HepG2 (cell line): ENCODE measurements around the gene AP1AR. TPM values are rescaled to one million over a fixed set of nuclear protein-coding genes. Genes with fewer than 3 reads are reported as not detected.

ENCODE experiments used
- ATAC-seq: fragments of 200-7000 bp; cut with Tn5 transposase; 3 replicates; pipeline ENCODE4 v1.9.1; 2020; ENCODE audit warnings: mild to moderate bottlenecking, moderate library complexity
- BruUV-seq: library from RNA; stranded (reverse); fragments of 400-500 nt; replicated peaks from 2 replicates; lab custom pipeline; 2021; lab: Mats Ljungman, UMichigan
- CTCF ChIA-PET: fragments of 300-600 bp; formaldehyde crosslinking; extraction: SDS; loops from one replicate; lab custom pipeline; 2021; ENCODE audit warnings: low total read pairs, inconsistent platforms, low intra/inter-chr PET ratio; lab: Yijun Ruan, JAX
- POLR2A ChIA-PET: fragments of 350-600 bp; sonication (Branson Sonifier 250); formaldehyde crosslinking; loops from one replicate; lab custom pipeline; 2020; ENCODE audit warnings: antibody characterized with exemption, inconsistent platforms; lab: Yijun Ruan, JAX
- DNase-seq: peaks from one replicate; pipeline ENCODE4 v3.0.0-alpha.2; 2015; ENCODE audit warnings: low spot score
- FAIRE-seq: peaks from 3 replicates; lab custom pipeline; 2011; peaks lifted over from hg19 to GRCh38; lab: Jason Lieb, UNC
- H2AFZ ChIP-seq: one replicate; pipeline ENCODE4 v1.6.1; 2011; ENCODE audit warnings: low read length, inconsistent platforms
- H3K27ac ChIP-seq: fragments of 300-600 bp; 3 replicates; pipeline ENCODE4 v1.8.0; 2011; ENCODE audit warnings: mixed run types, mild to moderate bottlenecking, mixed read lengths, low read length, inconsistent platforms; ENCODE audit not compliant: insufficient read depth; ENCODE audit errors: extremely low read length
- H3K27me3 ChIP-seq, 2 experiments: fragments of 200-600 bp in 1 of 2; 2 replicates in 1 of 2; 3 replicates in 1 of 2; pipeline versions ENCODE4 v1.6.0 to v1.8.0; 2011; ENCODE audit warnings: low read length in 2 of 2, mild to moderate bottlenecking in 2 of 2, moderate library complexity in 2 of 2, inconsistent platforms in 1 of 2; ENCODE audit not compliant: insufficient read depth in 2 of 2, control insufficient read depth in 1 of 2
- H3K36me3 ChIP-seq, 2 experiments: fragments of 200-600 bp in 1 of 2; replicated peaks in 1 of 2; 2 replicates in 1 of 2; 3 replicates in 1 of 2; pipeline versions ENCODE4 v1.5.1 to v1.8.0; 2011; ENCODE audit warnings: low read length in 2 of 2, inconsistent platforms in 1 of 2; ENCODE audit not compliant: insufficient read depth in 2 of 2, control insufficient read depth in 1 of 2
- H3K4me1 ChIP-seq: 2 replicates; pipeline ENCODE4 v1.5.1; 2012; ENCODE audit warnings: low read length, inconsistent platforms; ENCODE audit not compliant: insufficient read depth
- H3K4me2 ChIP-seq: 2 replicates; pipeline ENCODE4 v1.6.0; 2011; ENCODE audit warnings: low read depth, low read length, inconsistent platforms
- H3K4me3 ChIP-seq, 3 experiments: fragments of 200-600 bp in 1 of 3; sonication (generic), shearing (Covaris generic) in 1 of 3; replicated peaks in 1 of 3; 2 replicates each; pipeline ENCODE4 v1.5.1; 2011 to 2016; ENCODE audit warnings: low read length in 3 of 3, inconsistent platforms in 2 of 3, low read depth in 2 of 3, mild to moderate bottlenecking in 2 of 3, control low read depth in 1 of 3, mixed read lengths in 1 of 3; ENCODE audit not compliant: insufficient read depth in 1 of 3
- H3K79me2 ChIP-seq: one replicate; pipeline ENCODE4 v1.6.1; 2011; ENCODE audit warnings: low read length, inconsistent platforms; ENCODE audit not compliant: insufficient read depth
- H3K9ac ChIP-seq: 2 replicates; pipeline ENCODE4 v1.6.0; 2011; ENCODE audit warnings: mild to moderate bottlenecking, low read depth, low read length, inconsistent platforms; ENCODE audit not compliant: insufficient read depth
- H3K9me3 ChIP-seq: 2 replicates; pipeline ENCODE4 v1.5.1; 2012; ENCODE audit warnings: mild to moderate bottlenecking, low read length
- H4K20me1 ChIP-seq: 2 replicates; pipeline ENCODE4 v1.6.0; 2011; ENCODE audit warnings: inconsistent platforms, mild to moderate bottlenecking, low read length, moderate library complexity; ENCODE audit not compliant: insufficient read depth
- AKNA ChIP-seq: sonication (generic); formaldehyde crosslinking; IDR thresholded peaks from 2 replicates; pipeline ENCODE4 v1.4.0; 2020; ENCODE audit warnings: missing genetic modification reagents, borderline replicate concordance
- ATF7-NPFF ChIP-seq: sonication (generic); formaldehyde crosslinking; IDR thresholded peaks from 2 replicates; pipeline ENCODE4 v1.8.1; 2023; ENCODE audit warnings: mild to moderate bottlenecking, low read depth, missing genetic modification reagents, moderate library complexity
- BHLHE40 ChIP-seq: IDR thresholded peaks from 2 replicates; pipeline ENCODE4 v1.6.1; 2011; ENCODE audit warnings: low read length, improper control_type of control experiment
- CBX1 ChIP-seq: IDR thresholded peaks from one replicate; pipeline ENCODE4 v1.6.1; 2016; ENCODE audit warnings: antibody characterized with exemption, low read depth
- EZH2 ChIP-seq: conservative IDR thresholded peaks from 2 replicates; pipeline ENCODE4 v1.6.1; 2012; ENCODE audit warnings: mild to moderate bottlenecking, low read depth, low read length, moderate library complexity
- SP1 ChIP-seq, 2 experiments: fragments of 450-650 bp in 1 of 2; sonication (generic) in 1 of 2; formaldehyde crosslinking in 1 of 2; IDR thresholded peaks; 2 replicates each; pipeline versions ENCODE4 v1.4.0 to v1.6.1; 2016 to 2020; ENCODE audit warnings: missing genetic modification reagents in 1 of 2
- TOE1 ChIP-seq: sonication (generic); formaldehyde crosslinking; IDR thresholded peaks from 2 replicates; pipeline ENCODE4 v1.4.0; 2020; ENCODE audit warnings: mild to moderate bottlenecking, missing genetic modification reagents
- WGBS: methylation state at CpG from one replicate; pipeline ENCODE4 v1.1.6; 2017; ENCODE audit warnings: low lambda C conversion rate; 5-methylcytosine and 5-hydroxymethylcytosine counted together
- in situ Hi-C: cut with HindIII; loops from 2 replicates; pipeline ENCODE4 v1.10.0; 2017; ENCODE audit warnings: low pct_unique_long_range_greater_than_20kb; ENCODE audit not compliant: extremely low pct_ligation_motif_present
- intact Hi-C: fragments of 100-400 bp; cut with micrococcal nuclease; formaldehyde crosslinking; loops from one replicate; pipeline ENCODE4 v1.10.0; 2022; ENCODE audit not compliant: unreplicated experiment
- polyA plus RNA-seq, 8 experiments: library from polyadenylated mRNA; depleted of rRNA in 3 of 8; stranded (reverse) in 7 of 8; unstranded in 1 of 8; fragments of >200 nt; fragmentation: Illumina TruSeq in 4 of 8; extraction: Trizol in 4 of 8; gene quantifications; 2 replicates each; pipeline versions ENCODE4 v1.2.1 to v1.2.3, GENCODE V29; 2011 to 2016; ENCODE audit warnings: low read depth in 4 of 8, missing spikeins in 1 of 8, mixed read lengths in 1 of 8; ENCODE audit not compliant: insufficient read depth in 1 of 8
- total RNA-seq, 5 experiments: library from RNA; depleted of rRNA; stranded (reverse); fragments of >200 nt; fragmentation: Illumina TruSeq; extraction: Trizol; gene quantifications; 2 replicates each; pipeline ENCODE4 v1.2.3, GENCODE V29; 2016; ENCODE audit warnings: low read depth in 1 of 5

The AP1AR gene
- total and polyA plus RNA-seq, 2 of the 13 experiments (the other 11 are each of a cell fraction or from before 2014, with no cell fraction given), result 24.9 to 39.9 TPM

- intact Hi-C loops, result no loop called here
- Histone ChIP-seq H3K4me2 (no peak overlapping the region), H3K9me3 (no peaks in the 10 kb centered on the region), H4K20me1 (no peaks in the 10 kb centered on the region), H3K79me2 (no peaks in the 10 kb centered on the region), H2AFZ (no peak overlapping the region), H3K36me3 (no peaks in the 10 kb centered on the region), H3K27ac (no peak overlapping the region), H3K4me1 (peaks cover 9% of the 10 kb centered on the region; the same call in 1 of the 2 replicates), H3K27me3 (no peaks in the 10 kb centered on the region), H3K9ac (no peak overlapping the region), H3K4me3 (no peak overlapping the region)
- in situ Hi-C loops, result no loop called here
- DNase-seq (no peak), FAIRE-seq (no peak), ATAC-seq (no peak)
- no TSS peak for BruUV-seq
- no peak for TF ChIP-seq SP1 (IDR thresholded peaks at IDR 0.05)
- TF ChIP-seq SP1 (CRISPR knock-in tag; IDR thresholded peaks at IDR 0.05), result no peak
- no peak for TF ChIP-seq TOE1 (CRISPR knock-in tag)
- no peak for TF ChIP-seq ATF7-NPFF
- WGBS, result 81% methylated on average over 8 of the region's 8 CpGs
- ChIA-PET CTCF (interaction anchor here (2.0 kb wide), 1 partner anchor 91 kb away, joined by 8 read pairs; no protein-coding TSS in a partner anchor), POLR2A (interaction anchor here (0.9 kb wide), 1 partner anchor 18 kb away, joined by 5 read pairs; no protein-coding TSS in a partner anchor)
Measured at GRCh38 chr4:112190684-112191083, 40.9 kb upstream of the AP1AR start.

GRCh38 chr4:112196461-112196860, 35.1 kb upstream of the AP1AR start:
- H2AFZ ChIP-seq, result no peak overlapping the region
- H3K4me2 ChIP-seq, result no peak overlapping the region
- H3K27me3 ChIP-seq, result no peaks in the 10 kb centered on the region
- no peak overlapping the region for H3K27ac ChIP-seq
- in situ Hi-C loops, result no loop called here
- H3K4me1 ChIP-seq, result no peaks in the 10 kb centered on the region
- intact Hi-C loops, result no loop called here
- ChIA-PET CTCF (no interaction called here), POLR2A (no interaction called here)
- TF ChIP-seq AKNA (CRISPR knock-in tag), result no peak
- no peak for TF ChIP-seq EZH2
- no peak for TF ChIP-seq BHLHE40
- no peak for TF ChIP-seq CBX1
- H4K20me1 ChIP-seq, result no peaks in the 10 kb centered on the region
- H3K4me3 ChIP-seq, result no peak overlapping the region
- ATAC-seq (no peak), FAIRE-seq (no peak), DNase-seq (no peak)
- H3K36me3 ChIP-seq, result no peaks in the 10 kb centered on the region
- 38% methylated on average over 1 of the region's 1 CpG for WGBS
- BruUV-seq, result no TSS peak
- no peaks in the 10 kb centered on the region for H3K79me2 ChIP-seq
- H3K9me3 ChIP-seq, result no peaks in the 10 kb centered on the region
- H3K9ac ChIP-seq, result no peak overlapping the region
